GM19467 (cell line): ENCODE results near the gene MAPKAPK3.
"Not testable (repeated sequence)": the region's sequence is repeated elsewhere in the genome, so short reads cannot be mapped to it uniquely, and the experiment has no call there.

Source experiments
- ATAC-seq: cut with Tn5 transposase; IDR thresholded peaks from one replicate; pipeline ENCODE4 v1.9.1; 2021; ENCODE audit warnings: mild to moderate bottlenecking, moderate library complexity; ENCODE audit not compliant: unreplicated experiment

Gene MAPKAPK3

DNA sequence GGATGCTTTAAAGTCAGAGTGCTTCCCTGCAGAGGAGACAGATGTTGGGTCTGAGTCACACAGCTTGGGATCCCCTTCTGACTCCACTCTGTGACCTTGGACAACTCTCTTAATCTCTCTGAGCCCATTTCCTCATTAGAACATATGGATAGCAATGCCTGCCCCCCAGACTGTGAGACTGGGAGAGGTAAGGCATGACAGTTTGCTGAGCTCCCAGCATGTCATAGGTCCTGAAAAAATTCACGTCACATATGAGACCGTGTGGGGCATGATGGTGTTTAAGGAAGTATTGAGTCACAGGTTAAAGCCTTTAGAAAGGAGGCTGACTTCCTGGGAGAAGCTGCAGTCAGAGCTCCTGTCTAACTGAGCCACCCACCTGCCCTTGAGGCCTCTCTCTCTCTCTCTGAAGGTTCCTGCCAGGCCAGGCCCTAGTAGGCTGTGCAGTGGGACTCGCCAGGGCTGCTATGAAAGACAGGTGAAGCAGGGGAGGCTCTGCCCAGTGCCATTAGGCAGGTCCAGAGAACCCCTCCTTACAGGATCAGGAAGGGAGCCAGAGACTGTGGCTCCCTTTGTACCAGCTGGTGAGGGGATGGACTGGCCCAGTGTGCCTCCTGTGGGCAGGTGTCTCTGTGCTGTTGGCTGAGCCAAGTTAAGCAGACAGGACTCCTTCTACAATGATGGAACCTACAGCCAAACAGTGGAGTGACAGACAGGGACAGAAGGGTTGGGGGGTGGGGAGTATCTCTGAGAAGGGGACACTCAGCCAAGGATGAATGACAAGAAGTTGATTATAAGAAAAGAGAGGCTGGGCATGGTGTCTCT is 38.3 kb downstream of the MAPKAPK3 start:
- ATAC-seq, result no peak

GRCh38 chr3:50656417-50657195 is 39.7 kb downstream of the MAPKAPK3 start:
- no peak for ATAC-seq

GRCh38 chr3:50657407-50657806 is 40.5 kb downstream of the MAPKAPK3 start:
- ATAC-seq, result no peak

GRCh38 chr3:50657816-50658215 is 40.9 kb downstream of the MAPKAPK3 start:
- no peak for ATAC-seq

- no peak for ATAC-seq
These were observed 41.5 kb downstream of the MAPKAPK3 start for GRCh38 chr3:50658416-50658815.

DNA sequence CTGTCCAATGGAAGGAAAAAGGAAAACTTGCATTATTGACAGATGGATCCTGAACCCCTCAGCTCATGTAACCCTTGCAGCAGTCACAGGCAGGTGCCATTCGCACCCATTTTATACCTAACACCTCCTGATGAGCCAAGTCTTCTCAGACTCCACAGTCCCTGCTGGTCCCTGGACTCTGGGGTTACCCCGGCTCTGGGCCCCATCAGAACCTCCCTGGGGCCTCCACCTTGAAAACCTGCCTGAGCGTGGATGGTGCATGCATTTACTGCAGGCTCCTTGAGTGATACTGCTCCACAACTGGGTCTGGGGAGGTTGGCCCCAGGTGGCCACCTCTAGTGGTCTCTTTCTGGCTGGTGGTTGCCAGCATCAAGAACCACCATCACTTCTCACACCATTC is 41.9 kb downstream of the MAPKAPK3 start:
- ATAC-seq, result no peak

DNA sequence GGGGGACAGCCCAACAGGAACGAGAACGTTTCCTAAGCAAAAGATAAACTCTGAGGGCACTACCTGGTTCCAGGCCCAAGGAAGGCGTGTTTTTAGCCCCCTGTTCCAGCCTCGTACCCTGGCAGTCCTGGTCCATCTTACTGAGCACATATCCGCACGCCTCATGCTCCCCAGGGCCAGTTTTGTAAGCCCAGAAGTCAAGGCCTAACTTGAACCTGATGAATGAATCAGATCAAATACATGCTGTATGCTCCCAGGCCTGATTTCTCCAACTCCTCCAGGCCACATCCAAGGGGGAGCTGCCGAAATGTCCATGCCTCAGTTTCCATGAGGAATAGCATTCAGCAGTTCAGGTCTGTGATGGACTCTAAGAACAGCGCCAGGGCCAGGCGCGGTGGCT is 43.4 kb downstream of the MAPKAPK3 start:
- ATAC-seq, result no peak

- no peak for ATAC-seq
These were observed 44.4 kb downstream of the MAPKAPK3 start for GRCh38 chr3:50661321-50661837.

- no peak for ATAC-seq
These were observed 45.5 kb downstream of the MAPKAPK3 start for GRCh38 chr3:50662408-50662807.

- ATAC-seq, result no peak
These were observed 48.3 kb downstream of the MAPKAPK3 start for GRCh38 chr3:50665081-50665840.

DNA sequence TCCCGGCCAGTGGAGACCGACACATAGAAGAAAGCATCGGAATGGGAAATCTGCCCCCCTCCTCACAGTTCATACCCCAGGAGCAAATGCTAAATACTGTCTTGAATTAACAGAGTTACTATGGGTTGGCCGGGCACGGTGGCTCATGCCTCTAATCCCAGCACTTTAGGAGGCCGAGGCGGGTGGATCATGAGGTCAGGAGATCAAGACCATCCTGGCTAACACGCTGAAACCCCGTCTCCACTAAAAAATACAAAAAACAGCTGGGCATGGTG is 48.8 kb downstream of the MAPKAPK3 start:
- ATAC-seq, result not testable (repeated sequence)

- ATAC-seq, result no peak
These were observed 49.9 kb downstream of the MAPKAPK3 start for GRCh38 chr3:50666837-50667236.

GRCh38 chr3:50671331-50671730 is 54.4 kb downstream of the MAPKAPK3 start:
- ATAC-seq, result no peak

DNA sequence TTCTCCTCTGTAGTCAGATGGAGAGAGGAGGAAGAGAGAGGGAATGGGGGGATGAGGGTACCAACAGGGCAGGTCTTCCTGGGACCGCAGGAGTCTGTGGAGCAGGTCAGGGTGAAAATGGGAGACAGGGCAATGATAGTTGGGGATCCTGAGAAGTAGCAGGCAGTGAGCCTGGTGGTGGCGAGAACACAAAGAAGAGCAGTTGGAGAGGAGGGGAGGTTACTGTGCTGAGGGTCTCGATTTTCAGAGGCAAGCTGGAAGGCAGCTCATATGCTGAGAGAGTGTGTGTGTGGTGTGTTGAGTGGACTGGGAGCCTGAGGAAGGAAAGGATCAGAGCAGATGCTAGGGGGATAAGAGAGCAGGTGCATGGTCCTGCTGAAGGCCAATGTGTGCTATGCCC is 55.7 kb downstream of the MAPKAPK3 start:
- ATAC-seq, result no peak

GRCh38 chr3:50673931-50674330 is 57.0 kb downstream of the MAPKAPK3 start:
- ATAC-seq, result no peak

DNA sequence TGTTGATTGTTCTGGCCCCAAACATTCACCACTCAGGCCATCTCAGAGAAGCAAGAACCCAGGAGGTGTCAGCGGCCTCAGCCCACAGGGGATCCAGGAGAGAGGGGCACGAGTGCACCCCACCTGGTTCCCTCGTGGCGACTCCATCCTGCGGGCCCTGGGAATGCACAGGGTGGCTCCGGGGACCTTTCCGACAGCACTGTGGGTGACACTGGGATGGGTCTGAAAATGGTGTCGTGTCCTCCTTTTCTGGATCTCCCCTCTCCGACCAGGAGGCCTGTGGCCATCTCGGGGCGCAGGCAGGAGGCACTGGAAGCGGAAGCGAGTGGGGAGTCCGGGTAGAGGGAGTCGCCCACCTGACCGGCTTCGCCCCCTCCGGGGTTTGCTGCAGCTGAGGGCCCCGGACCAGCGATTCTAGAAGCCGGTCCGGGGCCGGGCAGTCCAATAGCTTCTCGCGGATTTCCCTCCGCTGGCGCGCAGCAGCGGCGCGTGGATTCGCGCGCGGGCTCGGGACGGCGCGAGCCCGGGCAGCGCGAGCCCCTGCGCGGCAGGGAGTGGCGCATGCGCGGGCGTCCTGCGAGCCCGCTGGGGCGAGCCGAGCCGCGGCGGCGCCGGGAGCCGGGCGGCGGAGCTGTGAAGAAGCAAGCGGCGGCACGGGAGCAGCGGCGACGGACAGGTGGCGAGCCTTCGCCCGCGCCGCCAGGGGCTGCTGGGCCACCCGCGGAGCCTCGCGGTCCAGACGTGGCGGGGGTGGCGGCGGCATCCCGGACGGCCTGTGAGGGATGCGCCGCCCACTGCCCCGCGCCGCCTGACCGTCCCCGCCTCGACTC is 57.6 kb downstream of the MAPKAPK3 start, which contains the start of gene DOCK3:
DOCK3 (plus strand) TSS at position 579 of the 830 bp plus-strand sequence. CDS start 337 bp downstream, outside the sequence.
- peak; percentile 59 for ATAC-seq

GRCh38 chr3:50675179-50676030 is 58.5 kb downstream of the MAPKAPK3 start:
- peak; percentile 21 for ATAC-seq

- ATAC-seq, result no peak
These were observed 59.2 kb downstream of the MAPKAPK3 start for GRCh38 chr3:50676031-50676705.
